Trophoblast cell (in vitro differentiated cells and primary cell): ENCODE results near the gene ZBTB40.

Experiments used
- DNase-seq, 2 donors: peaks; one replicate each; pipeline ENCODE4 v3.0.0-alpha.2; 2016
- H2AFZ ChIP-seq: 2 replicates; pipeline ENCODE4 v1.6.1; 2013; ENCODE audit warnings: low read length, moderate library complexity, mild to moderate bottlenecking; ENCODE audit not compliant: insufficient read depth, poor library complexity
- H2AK5ac ChIP-seq: 2 replicates; pipeline ENCODE4 v1.6.1; 2013; ENCODE audit warnings: mild to moderate bottlenecking, low read length
- H2BK120ac ChIP-seq: 2 replicates; pipeline ENCODE4 v1.6.1; 2013; ENCODE audit warnings: low read length, mild to moderate bottlenecking, moderate library complexity; ENCODE audit not compliant: insufficient read depth, poor library complexity
- H2BK12ac ChIP-seq: 2 replicates; pipeline ENCODE4 v1.6.1; 2013; ENCODE audit warnings: mild to moderate bottlenecking, low read length, moderate library complexity
- H2BK5ac ChIP-seq: 2 replicates; pipeline ENCODE4 v1.6.1; 2013; ENCODE audit warnings: low read length, low read depth, moderate library complexity, mild to moderate bottlenecking; ENCODE audit not compliant: poor library complexity
- H3K14ac ChIP-seq: 2 replicates; pipeline ENCODE4 v1.6.1; 2013; ENCODE audit warnings: mild to moderate bottlenecking, low read length
- H3K18ac ChIP-seq: 2 replicates; pipeline ENCODE4 v1.6.1; 2013; ENCODE audit warnings: mild to moderate bottlenecking, low read length
- H3K23ac ChIP-seq: 2 replicates; pipeline ENCODE4 v1.6.1; 2013; ENCODE audit warnings: low read length
- H3K27ac ChIP-seq: 2 replicates; pipeline ENCODE4 v1.5.1; 2013; ENCODE audit warnings: low read depth, mild to moderate bottlenecking, inconsistent platforms, low read length, moderate library complexity
- H3K27me3 ChIP-seq: 2 replicates; pipeline ENCODE4 v1.6.1; 2013; ENCODE audit warnings: inconsistent platforms, mild to moderate bottlenecking, low read length, moderate library complexity; ENCODE audit not compliant: insufficient read depth
- H3K36me3 ChIP-seq, 2 experiments: 1 replicate in 1 of 2; 2 replicates in 1 of 2; pipeline ENCODE4 v1.6.1; 2013; ENCODE audit warnings: low read length in 2 of 2, mild to moderate bottlenecking in 2 of 2, moderate library complexity in 1 of 2; ENCODE audit not compliant: insufficient read depth in 2 of 2, control insufficient read depth in 1 of 2
- H3K4ac ChIP-seq: 2 replicates; pipeline ENCODE4 v1.6.1; 2013; ENCODE audit warnings: low read depth, mild to moderate bottlenecking, low read length, moderate library complexity
- H3K4me1 ChIP-seq, 2 experiments: 1 replicate in 1 of 2; 2 replicates in 1 of 2; pipeline ENCODE4 v1.6.1; 2013; ENCODE audit warnings: low read length in 2 of 2, mild to moderate bottlenecking in 2 of 2, moderate library complexity in 1 of 2; ENCODE audit not compliant: insufficient read depth in 2 of 2, control insufficient read depth in 1 of 2
- H3K4me2 ChIP-seq: 2 replicates; pipeline ENCODE4 v1.6.1; 2013; ENCODE audit warnings: inconsistent platforms, mild to moderate bottlenecking, low read length, moderate library complexity
- H3K4me3 ChIP-seq: 2 replicates; pipeline ENCODE4 v1.5.1; 2013; ENCODE audit warnings: mild to moderate bottlenecking, low read depth, low read length, inconsistent platforms
- H3K79me1 ChIP-seq: one replicate; pipeline ENCODE4 v1.6.1; 2013; ENCODE audit warnings: low read length
- H3K79me2 ChIP-seq: 2 replicates; pipeline ENCODE4 v1.6.1; 2013; ENCODE audit warnings: low read length, mild to moderate bottlenecking; ENCODE audit not compliant: control insufficient read depth, insufficient read depth, poor library complexity
- H3K9ac ChIP-seq: 2 replicates; pipeline ENCODE4 v1.6.1; 2013; ENCODE audit warnings: mild to moderate bottlenecking, low read length
- H3K9me3 ChIP-seq: 2 replicates; pipeline ENCODE4 v1.6.1; 2013; ENCODE audit warnings: low read depth, mild to moderate bottlenecking, control low read depth, inconsistent platforms, low read length; ENCODE audit not compliant: insufficient read depth
- H4K12ac ChIP-seq: 2 replicates; pipeline ENCODE4 v1.6.1; 2013; ENCODE audit warnings: low read depth, mild to moderate bottlenecking, low read length, moderate library complexity
- H4K8ac ChIP-seq: 2 replicates; pipeline ENCODE4 v1.6.1; 2013; ENCODE audit warnings: low read depth, mild to moderate bottlenecking, low read length, moderate library complexity
- H4K91ac ChIP-seq: one replicate; pipeline ENCODE4 v1.6.1; 2013; ENCODE audit warnings: low read depth, mild to moderate bottlenecking, low read length, moderate library complexity
- WGBS: extraction: QIAGEN DNeasy Blood & Tissue Kit; methylation state at CpG from one replicate; pipeline ENCODE4 v1.1.7; 2013; ENCODE audit warnings: missing lambda C conversion rate; ENCODE audit not compliant: insufficient read length, insufficient coverage; ENCODE audit errors: extremely low coverage; 5-methylcytosine and 5-hydroxymethylcytosine counted together

Gene ZBTB40

GRCh38 chr1:22551591-22551990 is 99.9 kb downstream of the ZBTB40 start:
- H2BK12ac ChIP-seq = no peak overlapping the region
- H3K4ac ChIP-seq = no peak overlapping the region
- H3K14ac ChIP-seq = no peak overlapping the region
- H2BK5ac ChIP-seq = no peak overlapping the region
- H2BK120ac ChIP-seq = no peak overlapping the region
- peaks cover 2% of the 10 kb centered on the region for H3K9me3 ChIP-seq
- no peaks in the 10 kb centered on the region for H3K79me2 ChIP-seq
- H3K4me1 ChIP-seq = no peaks in the 10 kb centered on the region
- H4K8ac ChIP-seq = no peak overlapping the region
- H3K23ac ChIP-seq = no peak overlapping the region
- no peaks in the 10 kb centered on the region for H3K27me3 ChIP-seq
- no peak overlapping the region for H3K4me2 ChIP-seq
- H4K12ac ChIP-seq = no peak overlapping the region
- H3K18ac ChIP-seq = no peak overlapping the region
- DNase-seq = no peak
- H3K9ac ChIP-seq = no peak overlapping the region
- H2AK5ac ChIP-seq = no peak overlapping the region
- no peak overlapping the region for H3K4me3 ChIP-seq
- H3K36me3 ChIP-seq = no peaks in the 10 kb centered on the region
- no CpG with 5 or more reads among the region's 17 CpGs for WGBS
- no peak overlapping the region for H3K27ac ChIP-seq
- no peaks in the 10 kb centered on the region for H3K79me1 ChIP-seq
- no peak overlapping the region for H2AFZ ChIP-seq
- no peak overlapping the region for H4K91ac ChIP-seq

DNA sequence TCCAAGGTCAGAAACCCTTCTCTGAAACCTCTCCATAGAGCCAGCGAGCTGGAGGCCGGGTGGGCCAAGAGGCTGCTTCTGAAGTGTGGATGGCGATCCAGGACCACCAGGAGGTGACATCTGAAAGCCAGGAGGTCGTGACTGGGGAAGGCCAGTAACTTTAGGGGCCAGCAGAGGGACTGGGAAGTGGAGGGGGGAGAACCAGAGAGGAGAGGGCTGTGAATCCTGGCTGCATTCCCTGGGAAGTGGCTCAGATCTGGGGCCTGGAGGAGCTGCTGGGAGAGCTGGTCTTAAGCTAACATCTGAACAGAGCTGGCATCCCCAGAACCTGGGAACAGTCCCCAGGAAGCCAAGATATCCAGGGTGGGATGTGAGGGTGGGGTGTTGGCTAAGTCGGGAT is 100.4 kb downstream of the ZBTB40 start:
- Histone ChIP-seq H4K8ac (no peak overlapping the region), H3K14ac (no peak overlapping the region), H3K27ac (no peak overlapping the region), H2BK120ac (no peak overlapping the region), H3K79me2 (no peaks in the 10 kb centered on the region), H4K12ac (no peak overlapping the region), H3K36me3 (no peaks in the 10 kb centered on the region), H3K4me2 (no peak overlapping the region), H3K9me3 (no peaks in the 10 kb centered on the region), H3K9ac (no peak overlapping the region), H3K27me3 (no peaks in the 10 kb centered on the region), H3K4me3 (no peak overlapping the region), H2BK5ac (no peak overlapping the region), H3K4ac (no peak overlapping the region), H3K18ac (no peak overlapping the region), H4K91ac (no peak overlapping the region), H2AFZ (no peak overlapping the region), H2AK5ac (no peak overlapping the region), H2BK12ac (no peak overlapping the region), H3K23ac (no peak overlapping the region), H3K79me1 (no peaks in the 10 kb centered on the region), H3K4me1 (no peaks in the 10 kb centered on the region)
- no peak for DNase-seq
- WGBS = no CpG with 5 or more reads among the region's 5 CpGs

- Histone ChIP-seq H3K4me3 (no peak overlapping the region), H2AFZ (no peak overlapping the region), H3K4me1 (no peaks in the 10 kb centered on the region), H3K4ac (no peak overlapping the region), H2BK120ac (no peak overlapping the region), H3K27ac (no peak overlapping the region), H3K9me3 (no peaks in the 10 kb centered on the region), H3K36me3 (no peaks in the 10 kb centered on the region), H3K23ac (no peak overlapping the region), H3K14ac (no peak overlapping the region), H3K79me1 (no peaks in the 10 kb centered on the region), H2BK12ac (no peak overlapping the region), H2AK5ac (no peak overlapping the region), H4K12ac (no peak overlapping the region), H3K9ac (no peak overlapping the region), H2BK5ac (no peak overlapping the region), H4K91ac (no peak overlapping the region), H3K18ac (no peak overlapping the region), H3K79me2 (no peaks in the 10 kb centered on the region), H3K27me3 (no peaks in the 10 kb centered on the region), H4K8ac (no peak overlapping the region), H3K4me2 (no peak overlapping the region)
- WGBS = no CpG with 5 or more reads among the region's 18 CpGs
- no peak for DNase-seq
These were observed 101.6 kb downstream of the ZBTB40 start for GRCh38 chr1:22553104-22553880.

GRCh38 chr1:22553991-22554522 is 102.4 kb downstream of the ZBTB40 start:
- Histone ChIP-seq H3K36me3 (no peaks in the 10 kb centered on the region), H3K4ac (no peak overlapping the region), H3K4me3 (no peak overlapping the region), H2AK5ac (no peak overlapping the region), H2BK120ac (no peak overlapping the region), H3K4me2 (no peak overlapping the region), H3K79me1 (no peaks in the 10 kb centered on the region), H3K18ac (no peak overlapping the region), H3K4me1 (no peaks in the 10 kb centered on the region), H3K27ac (no peak overlapping the region), H4K8ac (no peak overlapping the region), H3K79me2 (no peaks in the 10 kb centered on the region), H3K23ac (no peak overlapping the region), H4K12ac (no peak overlapping the region), H2AFZ (no peak overlapping the region), H2BK5ac (no peak overlapping the region), H3K27me3 (no peaks in the 10 kb centered on the region), H2BK12ac (no peak overlapping the region), H3K9me3 (no peaks in the 10 kb centered on the region), H3K9ac (no peak overlapping the region), H3K14ac (no peak overlapping the region), H4K91ac (no peak overlapping the region)
- no peak for DNase-seq
- no CpG with 5 or more reads among the region's 8 CpGs for WGBS
